ENCODE data around the gene OTUD1. TPM values are rescaled to one million over a fixed set of nuclear protein-coding genes. Genes with fewer than 3 reads are reported as not detected.
A peak's percentile ranks its signal among the peaks of the same experiment; 100 is the strongest.

OTUD1 gene
- total and polyA plus RNA-seq, 4 experiments from 2014 or later = 6.5 to 37.7 (median 26.8) TPM

DNA sequence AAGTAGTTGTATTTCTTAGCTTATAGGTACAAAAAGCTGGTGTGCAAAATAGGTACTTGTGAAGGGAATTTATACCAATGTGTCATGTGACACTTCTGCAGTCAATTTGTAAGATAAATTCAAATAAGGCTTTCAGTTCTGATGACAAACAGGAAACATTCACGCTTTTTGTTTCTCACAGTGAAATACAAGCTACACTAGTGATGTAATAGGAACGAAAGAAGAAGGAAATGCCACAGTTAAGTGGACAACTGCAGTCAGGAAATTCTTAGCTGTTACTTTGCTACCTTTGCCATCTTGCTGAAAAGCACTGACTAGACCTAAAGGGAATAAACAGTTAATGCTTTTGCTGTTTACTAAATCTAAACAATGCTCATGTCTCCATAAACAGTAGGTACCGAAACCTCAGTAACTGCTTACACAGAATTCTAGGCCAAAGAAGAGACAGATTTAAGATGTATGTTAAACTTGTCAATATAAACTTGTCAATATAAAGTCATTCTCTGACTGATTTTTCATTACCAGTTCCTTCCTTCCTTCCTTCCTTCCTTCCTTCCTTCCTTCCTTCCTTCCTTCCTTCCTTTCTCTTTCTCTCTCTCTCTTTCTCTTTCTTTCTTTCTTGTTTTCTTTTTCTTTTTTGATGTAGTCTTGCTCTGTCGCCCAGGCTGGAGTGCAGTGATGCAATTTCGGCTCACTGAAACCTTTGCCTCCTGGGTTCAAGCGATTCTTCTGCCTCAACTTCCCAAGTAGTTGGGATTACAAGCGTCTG, 10.1 kb downstream of the OTUD1 start:
- DNase-seq = peak in 3 of 5 donors; percentile 22 to 34 (median 27)
- Histone ChIP-seq H3K27ac (ENCODE audit: low read depth, low read length) (no peak overlapping the region), H3K27me3 (ENCODE audit: insufficient read depth, low read length) (no peaks in the 10 kb centered on the region), H3K4me3 (ENCODE audit: low read length in 2 of 2) (no peak overlapping the region), H3K36me3 (ENCODE audit: insufficient read depth, low read length) (no peaks in the 10 kb centered on the region), H3K4me1 (ENCODE audit: insufficient read depth, low read length) (peaks cover 26% of the 10 kb centered on the region), H3K9me3 (ENCODE audit: control insufficient read depth in 1 of 2, low read length in 2 of 2) (no peaks in the 10 kb centered on the region)
- H3K27me3 Mint-ChIP-seq = no peaks in the 10 kb centered on the region
- peaks cover 0 to 2% (median 0%) of the 10 kb centered on the region in 8 donors for H3K9me3 Mint-ChIP-seq
- CTCF ChIA-PET (ENCODE audit: partially characterized antibody) = interaction anchor here (0.6 to 1.4 kb wide), 5 partner anchors 8 to 125 kb away, joined by 3 read pairs; partner anchors contain the start of gene OTUD1
- H3K36me3 Mint-ChIP-seq = peaks cover 4 to 6% of the 10 kb centered on the region in 2 donors
- peak overlapping the region in 2 of 8 donors; percentile 31 to 32 for H3K4me3 Mint-ChIP-seq
- H3K27ac Mint-ChIP-seq = peak overlapping the region; percentile 25 to 93 (median 81)
- peaks cover 20 to 34% (median 29%) of the 10 kb centered on the region in 4 donors for H3K4me1 Mint-ChIP-seq
- intact Hi-C loops (cut with micrococcal nuclease) = loop anchor here (1.0 kb wide), 1 partner anchor 10 kb away; the partner anchor contains the start of gene OTUD1
- POLR2A ChIA-PET (ENCODE audit: partially characterized antibody) = interaction anchor here (0.6 to 2.9 kb wide), 3 partner anchors 9 to 1544 kb away, joined by 3 to 19 read pairs (median 6); partner anchors contain the start of gene OTUD1

DNA sequence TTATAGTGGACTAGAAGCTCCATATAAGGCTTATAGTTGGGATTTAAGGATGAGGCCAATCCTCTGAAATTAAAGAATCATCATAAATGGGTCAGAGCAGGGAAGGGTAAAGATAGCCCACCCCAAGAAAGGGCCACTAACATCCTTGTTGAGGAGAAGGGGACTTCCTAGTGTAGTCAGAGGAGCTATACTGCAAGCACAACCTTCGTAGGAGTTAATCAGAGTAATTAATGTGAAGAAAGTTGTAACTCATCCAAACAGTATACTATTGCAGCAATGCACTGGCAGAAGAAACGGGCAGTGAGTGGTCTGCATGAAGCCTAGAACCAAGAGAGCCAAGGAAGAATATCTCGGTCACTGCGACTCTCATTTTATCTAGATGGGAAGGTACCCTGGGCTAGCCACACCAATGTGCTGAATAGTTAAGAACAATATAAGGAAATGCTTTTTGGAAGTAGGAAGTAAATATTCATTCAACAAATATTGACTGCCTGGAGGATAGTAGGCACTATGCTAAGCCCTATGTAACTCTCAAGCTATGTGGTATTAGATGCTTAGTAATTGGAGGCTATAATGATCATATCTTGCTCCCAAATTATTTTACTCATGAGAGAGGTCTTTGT, 13.3 kb downstream of the OTUD1 start:
- no peaks in the 10 kb centered on the region for H3K27me3 ChIP-seq (ENCODE audit: insufficient read depth, low read length)
- no peak overlapping the region for H3K4me3 ChIP-seq (ENCODE audit: low read length in 2 of 2)
- peaks cover 19% of the 10 kb centered on the region for H3K4me1 ChIP-seq (ENCODE audit: insufficient read depth, low read length)
- Mint-ChIP-seq H3K4me1 (peaks cover 14 to 22% (median 20%) of the 10 kb centered on the region in 4 donors), H3K4me3 (no peak overlapping the region), H3K36me3 (no peaks in the 10 kb centered on the region), H3K9me3 (no peaks in the 10 kb centered on the region), H3K27me3 (no peaks in the 10 kb centered on the region), H3K27ac (no peak overlapping the region)
- intact Hi-C loops (cut with micrococcal nuclease) = no loop called here
- H3K27ac ChIP-seq (ENCODE audit: low read depth, low read length) = no peak overlapping the region
- no peak for DNase-seq
- no peaks in the 10 kb centered on the region for H3K9me3 ChIP-seq (ENCODE audit: control insufficient read depth in 1 of 2, low read length in 2 of 2)
- no peaks in the 10 kb centered on the region for H3K36me3 ChIP-seq (ENCODE audit: insufficient read depth, low read length)
- POLR2A ChIA-PET (ENCODE audit: partially characterized antibody) = interaction anchor here (1.0 kb wide), 1 partner anchor 11 kb away, joined by 4 read pairs; no protein-coding TSS in a partner anchor
- CTCF ChIA-PET (ENCODE audit: partially characterized antibody) = no interaction called here

DNA sequence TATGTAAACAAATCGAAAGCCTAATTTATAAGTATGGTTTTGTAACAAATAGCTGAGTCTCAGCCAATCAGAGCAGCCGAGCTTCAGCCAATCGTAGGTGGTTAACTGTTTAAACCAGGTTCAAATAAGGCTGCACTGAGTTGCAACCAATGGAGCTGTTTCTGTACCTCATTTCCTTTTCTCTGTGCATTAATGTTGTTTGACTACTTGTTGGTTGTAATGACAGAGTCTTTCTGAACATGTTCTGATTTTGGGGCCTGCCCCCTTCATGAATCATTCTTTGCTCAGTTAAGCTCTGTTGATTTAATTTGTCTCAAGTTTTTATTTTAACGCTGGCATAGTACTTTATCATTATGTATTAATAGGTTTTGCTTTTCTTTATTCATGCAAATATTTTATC, 14.6 kb downstream of the OTUD1 start:
- H3K9me3 Mint-ChIP-seq = no peaks in the 10 kb centered on the region
- Histone ChIP-seq H3K4me3 (ENCODE audit: low read length in 2 of 2) (no peak overlapping the region), H3K27me3 (ENCODE audit: insufficient read depth, low read length) (no peaks in the 10 kb centered on the region), H3K4me1 (ENCODE audit: insufficient read depth, low read length) (peaks cover 13% of the 10 kb centered on the region), H3K27ac (ENCODE audit: low read depth, low read length) (no peak overlapping the region), H3K36me3 (ENCODE audit: insufficient read depth, low read length) (no peaks in the 10 kb centered on the region), H3K9me3 (ENCODE audit: control insufficient read depth in 1 of 2, low read length in 2 of 2) (no peaks in the 10 kb centered on the region)
- no peak overlapping the region for H3K27ac Mint-ChIP-seq
- POLR2A ChIA-PET (ENCODE audit: partially characterized antibody) = no interaction called here
- H3K27me3 Mint-ChIP-seq = no peaks in the 10 kb centered on the region
- H3K4me1 Mint-ChIP-seq = peaks cover 8 to 15% (median 13%) of the 10 kb centered on the region in 4 donors
- intact Hi-C loops (cut with micrococcal nuclease) = no loop called here
- no peak for DNase-seq
- no peaks in the 10 kb centered on the region for H3K36me3 Mint-ChIP-seq
- H3K4me3 Mint-ChIP-seq = no peak overlapping the region
- CTCF ChIA-PET (ENCODE audit: partially characterized antibody) = interaction anchor here (1.3 kb wide), 1 partner anchor 63 kb away, joined by 3 read pairs; no protein-coding TSS in a partner anchor

DNA sequence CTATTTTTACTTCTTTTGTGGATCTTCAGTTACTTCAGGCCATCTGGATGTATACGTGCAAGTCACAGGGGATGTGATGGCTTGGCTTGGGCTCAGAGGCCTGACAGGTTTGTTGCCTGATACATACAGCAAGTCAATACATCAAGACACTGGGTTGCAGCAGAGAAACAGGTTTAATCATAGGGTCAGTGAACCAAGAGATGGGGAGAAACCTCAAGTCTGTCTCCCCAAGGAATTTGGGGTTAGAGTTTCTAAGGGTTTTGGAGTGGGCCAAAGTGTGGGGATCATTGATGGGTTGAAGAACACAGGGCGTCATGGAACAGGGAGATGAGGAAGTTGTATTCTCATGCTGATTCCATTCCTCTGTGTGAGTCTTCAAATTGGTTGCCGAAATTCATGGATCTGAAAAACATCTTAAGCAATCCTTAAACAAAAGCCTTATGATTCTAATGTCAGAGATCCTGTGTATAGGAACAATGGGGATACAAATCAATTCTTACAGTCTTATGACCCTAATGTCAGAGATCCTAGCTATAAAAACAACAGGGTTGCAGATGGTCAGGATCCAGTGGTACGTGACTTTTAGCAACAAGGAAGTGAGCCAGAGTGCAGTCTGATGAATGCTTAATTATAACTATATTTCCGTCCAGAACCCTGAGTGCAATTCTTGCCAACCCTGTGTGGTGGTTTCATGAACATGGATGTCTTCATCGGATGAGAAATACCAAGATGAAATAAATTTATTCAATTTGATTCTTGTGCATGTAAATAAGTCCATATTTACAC, 18.9 kb downstream of the OTUD1 start:
- Mint-ChIP-seq H3K9me3 (no peaks in the 10 kb centered on the region), H3K27ac (no peak overlapping the region), H3K36me3 (no peaks in the 10 kb centered on the region), H3K4me1 (peaks cover 0 to 1% (median 0%) of the 10 kb centered on the region in 4 donors), H3K4me3 (no peak overlapping the region), H3K27me3 (no peaks in the 10 kb centered on the region)
- intact Hi-C loops (cut with micrococcal nuclease) = no loop called here
- Histone ChIP-seq H3K4me1 (ENCODE audit: insufficient read depth, low read length) (no peaks in the 10 kb centered on the region), H3K36me3 (ENCODE audit: insufficient read depth, low read length) (no peaks in the 10 kb centered on the region), H3K27ac (ENCODE audit: low read depth, low read length) (no peak overlapping the region), H3K27me3 (ENCODE audit: insufficient read depth, low read length) (peaks cover 5% of the 10 kb centered on the region), H3K9me3 (ENCODE audit: control insufficient read depth in 1 of 2, low read length in 2 of 2) (no peaks in the 10 kb centered on the region), H3K4me3 (ENCODE audit: low read length in 2 of 2) (no peak overlapping the region)
- POLR2A ChIA-PET (ENCODE audit: partially characterized antibody) = no interaction called here
- CTCF ChIA-PET (ENCODE audit: partially characterized antibody) = interaction anchor here (0.9 kb wide), 1 partner anchor 9 kb away, joined by 3 read pairs; no protein-coding TSS in a partner anchor
- no peak for DNase-seq

DNA sequence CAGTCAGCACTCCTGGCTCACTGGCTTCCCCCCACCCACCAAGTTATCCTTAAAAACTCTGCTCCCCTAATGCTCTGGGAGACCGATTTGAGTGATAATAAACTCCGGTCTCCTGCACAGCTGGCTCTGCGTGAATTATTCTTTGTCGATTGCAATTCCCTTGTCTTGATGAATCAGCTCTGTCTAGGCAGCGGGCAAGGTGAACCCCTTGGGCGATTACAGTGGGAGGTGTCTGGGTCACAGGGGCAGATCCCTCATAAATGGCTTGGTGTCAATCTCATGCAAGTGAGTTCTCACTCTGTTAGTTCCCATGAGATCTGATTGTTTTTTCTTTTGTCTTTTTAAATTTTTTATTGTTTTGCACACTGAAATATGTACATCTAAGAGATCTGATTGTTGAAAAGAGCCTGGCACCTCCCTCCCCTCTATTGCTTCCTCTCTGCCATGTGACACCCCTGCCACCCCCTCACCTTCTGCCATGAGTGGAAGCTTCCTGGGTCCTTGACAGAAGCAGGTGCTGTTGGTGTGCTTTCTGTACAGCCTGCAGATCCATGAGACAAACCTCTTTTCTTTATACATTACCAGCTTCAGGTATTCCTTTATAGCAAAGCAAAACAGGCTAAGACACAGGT, 20.5 kb downstream of the OTUD1 start:
- Mint-ChIP-seq H3K36me3 (no peaks in the 10 kb centered on the region), H3K4me3 (no peak overlapping the region), H3K4me1 (peaks cover 0 to 1% (median 0%) of the 10 kb centered on the region in 4 donors), H3K27ac (peak overlapping the region in 1 of 7 donors; percentile 14), H3K27me3 (no peaks in the 10 kb centered on the region), H3K9me3 (no peaks in the 10 kb centered on the region)
- DNase-seq = no peak
- POLR2A ChIA-PET (ENCODE audit: partially characterized antibody) = interaction anchor here (0.9 kb wide), 1 partner anchor 20 kb away, joined by 3 read pairs; the partner anchor contains the start of gene OTUD1
- CTCF ChIA-PET (ENCODE audit: partially characterized antibody) = no interaction called here
- no peaks in the 10 kb centered on the region for H3K36me3 ChIP-seq (ENCODE audit: insufficient read depth, low read length)
- H3K9me3 ChIP-seq (ENCODE audit: control insufficient read depth in 1 of 2, low read length in 2 of 2) = no peaks in the 10 kb centered on the region
- no peak overlapping the region for H3K4me3 ChIP-seq (ENCODE audit: low read length in 2 of 2)
- H3K27ac ChIP-seq (ENCODE audit: low read depth, low read length) = no peak overlapping the region
- intact Hi-C loops (cut with micrococcal nuclease) = no loop called here
- no peaks in the 10 kb centered on the region for H3K4me1 ChIP-seq (ENCODE audit: insufficient read depth, low read length)
- peaks cover 5% of the 10 kb centered on the region for H3K27me3 ChIP-seq (ENCODE audit: insufficient read depth, low read length)

DNA sequence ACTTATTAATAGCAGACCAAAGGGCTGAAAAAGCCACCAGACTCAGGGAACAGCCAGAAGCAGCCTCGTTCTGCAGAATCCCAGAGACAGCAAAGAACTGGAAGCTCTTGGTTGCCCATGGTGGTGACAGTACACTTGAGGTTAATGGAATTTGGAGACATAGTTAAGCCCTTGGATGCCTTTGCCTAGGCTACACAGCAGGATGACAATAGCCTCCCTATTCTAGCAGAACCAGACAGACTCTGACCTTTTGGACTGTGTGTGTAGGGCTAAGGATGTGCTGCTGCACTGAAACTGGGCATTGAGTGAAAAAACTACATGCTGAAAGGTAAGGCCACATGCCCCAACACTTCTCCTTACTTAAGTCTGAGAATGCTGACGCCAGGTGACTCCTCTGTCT, 22.7 kb downstream of the OTUD1 start:
- Mint-ChIP-seq H3K4me3 (no peak overlapping the region), H3K9me3 (no peaks in the 10 kb centered on the region), H3K36me3 (no peaks in the 10 kb centered on the region), H3K27me3 (no peaks in the 10 kb centered on the region), H3K27ac (no peak overlapping the region), H3K4me1 (peaks cover 0 to 1% (median 0%) of the 10 kb centered on the region in 4 donors)
- Histone ChIP-seq H3K27me3 (ENCODE audit: insufficient read depth, low read length) (peaks cover 5% of the 10 kb centered on the region), H3K27ac (ENCODE audit: low read depth, low read length) (no peak overlapping the region), H3K4me1 (ENCODE audit: insufficient read depth, low read length) (no peaks in the 10 kb centered on the region), H3K36me3 (ENCODE audit: insufficient read depth, low read length) (no peaks in the 10 kb centered on the region), H3K4me3 (ENCODE audit: low read length in 2 of 2) (no peak overlapping the region), H3K9me3 (ENCODE audit: control insufficient read depth in 1 of 2, low read length in 2 of 2) (no peaks in the 10 kb centered on the region)
- ChIA-PET POLR2A (ENCODE audit: partially characterized antibody) (no interaction called here), CTCF (ENCODE audit: partially characterized antibody) (no interaction called here)
- DNase-seq = no peak
- intact Hi-C loops (cut with micrococcal nuclease) = no loop called here

Measured in CD4-positive, alpha-beta memory T cell (primary cell).